ENCODE measurements around the gene KRTAP5-8. TPM values are rescaled to one million over a fixed set of nuclear protein-coding genes. Genes with fewer than 3 reads are reported as not detected.

KRTAP5-8 gene
- total and polyA plus RNA-seq, 2 experiments from 2014 or later: not detected

GRCh38 chr11:71551711-71552110, 13.9 kb downstream of the KRTAP5-8 start:
- H3K36me3 ChIP-seq (ENCODE audit: insufficient read depth): no peaks in the 10 kb centered on the region
- H3K4me1 Mint-ChIP-seq: peaks cover 5% of the 10 kb centered on the region
- H4K20me1 ChIP-seq (replicated peaks; ENCODE audit: insufficient read depth): no peaks in the 10 kb centered on the region
- no peaks in the 10 kb centered on the region for H3K9me2 ChIP-seq (ENCODE audit: insufficient read depth)
- H3K27me3 ChIP-seq (ENCODE audit: insufficient read depth): no peaks in the 10 kb centered on the region
- H3K27me3 Mint-ChIP-seq (ENCODE audit: insufficient read depth, low read depth, poor library complexity): peaks cover 2% of the 10 kb centered on the region
- DNase-seq (ENCODE audit: low spot score): no peak
- no peak overlapping the region for H3K27ac Mint-ChIP-seq
- H3K4me3 Mint-ChIP-seq: no peak overlapping the region
- H3K36me3 Mint-ChIP-seq (ENCODE audit: low read depth): 0 out of 3 replicates have a peak, but pooled peaks cover under 1% of the 10 kb centered on the region
- peaks cover under 1% of the 10 kb centered on the region; the same call in 2 of the 3 replicates for H3K9me3 Mint-ChIP-seq
- no peak overlapping the region for H3K4me2 ChIP-seq
- no peaks in the 10 kb centered on the region for H3K79me2 ChIP-seq (replicated peaks; ENCODE audit: insufficient read depth)
- no peak overlapping the region for H3K27ac ChIP-seq (ENCODE audit: low read depth)
- H3K4me3 ChIP-seq: no peak overlapping the region
- ATAC-seq: no peak
- no peaks in the 10 kb centered on the region for H3K4me1 ChIP-seq (ENCODE audit: insufficient read depth)
- no peak overlapping the region for H2AFZ ChIP-seq
- TF ChIP-seq, protein P1, sequence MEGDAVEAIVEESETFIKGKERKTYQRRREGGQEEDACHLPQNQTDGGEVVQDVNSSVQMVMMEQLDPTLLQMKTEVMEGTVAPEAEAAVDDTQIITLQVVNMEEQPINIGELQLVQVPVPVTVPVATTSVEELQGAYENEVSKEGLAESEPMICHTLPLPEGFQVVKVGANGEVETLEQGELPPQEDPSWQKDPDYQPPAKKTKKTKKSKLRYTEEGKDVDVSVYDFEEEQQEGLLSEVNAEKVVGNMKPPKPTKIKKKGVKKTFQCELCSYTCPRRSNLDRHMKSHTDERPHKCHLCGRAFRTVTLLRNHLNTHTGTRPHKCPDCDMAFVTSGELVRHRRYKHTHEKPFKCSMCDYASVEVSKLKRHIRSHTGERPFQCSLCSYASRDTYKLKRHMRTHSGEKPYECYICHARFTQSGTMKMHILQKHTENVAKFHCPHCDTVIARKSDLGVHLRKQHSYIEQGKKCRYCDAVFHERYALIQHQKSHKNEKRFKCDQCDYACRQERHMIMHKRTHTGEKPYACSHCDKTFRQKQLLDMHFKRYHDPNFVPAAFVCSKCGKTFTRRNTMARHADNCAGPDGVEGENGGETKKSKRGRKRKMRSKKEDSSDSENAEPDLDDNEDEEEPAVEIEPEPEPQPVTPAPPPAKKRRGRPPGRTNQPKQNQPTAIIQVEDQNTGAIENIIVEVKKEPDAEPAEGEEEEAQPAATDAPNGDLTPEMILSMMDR (conservative IDR thresholded peaks at IDR 0.05; ENCODE audit: low read depth in 2 of 2): no peak
- TF ChIP-seq EZH2phosphoT487 (IDR thresholded peaks at IDR 0.05; ENCODE audit: unreplicated experiment): no peak
- no peak for TF ChIP-seq CREB1 (CRISPR knock-in tag; IDR thresholded peaks at IDR 0.05; ENCODE audit: low read depth)
- no peak for TF ChIP-seq STAT1 (IDR thresholded peaks at IDR 0.05; ENCODE audit: unreplicated experiment)
- TF ChIP-seq, protein P2, sequence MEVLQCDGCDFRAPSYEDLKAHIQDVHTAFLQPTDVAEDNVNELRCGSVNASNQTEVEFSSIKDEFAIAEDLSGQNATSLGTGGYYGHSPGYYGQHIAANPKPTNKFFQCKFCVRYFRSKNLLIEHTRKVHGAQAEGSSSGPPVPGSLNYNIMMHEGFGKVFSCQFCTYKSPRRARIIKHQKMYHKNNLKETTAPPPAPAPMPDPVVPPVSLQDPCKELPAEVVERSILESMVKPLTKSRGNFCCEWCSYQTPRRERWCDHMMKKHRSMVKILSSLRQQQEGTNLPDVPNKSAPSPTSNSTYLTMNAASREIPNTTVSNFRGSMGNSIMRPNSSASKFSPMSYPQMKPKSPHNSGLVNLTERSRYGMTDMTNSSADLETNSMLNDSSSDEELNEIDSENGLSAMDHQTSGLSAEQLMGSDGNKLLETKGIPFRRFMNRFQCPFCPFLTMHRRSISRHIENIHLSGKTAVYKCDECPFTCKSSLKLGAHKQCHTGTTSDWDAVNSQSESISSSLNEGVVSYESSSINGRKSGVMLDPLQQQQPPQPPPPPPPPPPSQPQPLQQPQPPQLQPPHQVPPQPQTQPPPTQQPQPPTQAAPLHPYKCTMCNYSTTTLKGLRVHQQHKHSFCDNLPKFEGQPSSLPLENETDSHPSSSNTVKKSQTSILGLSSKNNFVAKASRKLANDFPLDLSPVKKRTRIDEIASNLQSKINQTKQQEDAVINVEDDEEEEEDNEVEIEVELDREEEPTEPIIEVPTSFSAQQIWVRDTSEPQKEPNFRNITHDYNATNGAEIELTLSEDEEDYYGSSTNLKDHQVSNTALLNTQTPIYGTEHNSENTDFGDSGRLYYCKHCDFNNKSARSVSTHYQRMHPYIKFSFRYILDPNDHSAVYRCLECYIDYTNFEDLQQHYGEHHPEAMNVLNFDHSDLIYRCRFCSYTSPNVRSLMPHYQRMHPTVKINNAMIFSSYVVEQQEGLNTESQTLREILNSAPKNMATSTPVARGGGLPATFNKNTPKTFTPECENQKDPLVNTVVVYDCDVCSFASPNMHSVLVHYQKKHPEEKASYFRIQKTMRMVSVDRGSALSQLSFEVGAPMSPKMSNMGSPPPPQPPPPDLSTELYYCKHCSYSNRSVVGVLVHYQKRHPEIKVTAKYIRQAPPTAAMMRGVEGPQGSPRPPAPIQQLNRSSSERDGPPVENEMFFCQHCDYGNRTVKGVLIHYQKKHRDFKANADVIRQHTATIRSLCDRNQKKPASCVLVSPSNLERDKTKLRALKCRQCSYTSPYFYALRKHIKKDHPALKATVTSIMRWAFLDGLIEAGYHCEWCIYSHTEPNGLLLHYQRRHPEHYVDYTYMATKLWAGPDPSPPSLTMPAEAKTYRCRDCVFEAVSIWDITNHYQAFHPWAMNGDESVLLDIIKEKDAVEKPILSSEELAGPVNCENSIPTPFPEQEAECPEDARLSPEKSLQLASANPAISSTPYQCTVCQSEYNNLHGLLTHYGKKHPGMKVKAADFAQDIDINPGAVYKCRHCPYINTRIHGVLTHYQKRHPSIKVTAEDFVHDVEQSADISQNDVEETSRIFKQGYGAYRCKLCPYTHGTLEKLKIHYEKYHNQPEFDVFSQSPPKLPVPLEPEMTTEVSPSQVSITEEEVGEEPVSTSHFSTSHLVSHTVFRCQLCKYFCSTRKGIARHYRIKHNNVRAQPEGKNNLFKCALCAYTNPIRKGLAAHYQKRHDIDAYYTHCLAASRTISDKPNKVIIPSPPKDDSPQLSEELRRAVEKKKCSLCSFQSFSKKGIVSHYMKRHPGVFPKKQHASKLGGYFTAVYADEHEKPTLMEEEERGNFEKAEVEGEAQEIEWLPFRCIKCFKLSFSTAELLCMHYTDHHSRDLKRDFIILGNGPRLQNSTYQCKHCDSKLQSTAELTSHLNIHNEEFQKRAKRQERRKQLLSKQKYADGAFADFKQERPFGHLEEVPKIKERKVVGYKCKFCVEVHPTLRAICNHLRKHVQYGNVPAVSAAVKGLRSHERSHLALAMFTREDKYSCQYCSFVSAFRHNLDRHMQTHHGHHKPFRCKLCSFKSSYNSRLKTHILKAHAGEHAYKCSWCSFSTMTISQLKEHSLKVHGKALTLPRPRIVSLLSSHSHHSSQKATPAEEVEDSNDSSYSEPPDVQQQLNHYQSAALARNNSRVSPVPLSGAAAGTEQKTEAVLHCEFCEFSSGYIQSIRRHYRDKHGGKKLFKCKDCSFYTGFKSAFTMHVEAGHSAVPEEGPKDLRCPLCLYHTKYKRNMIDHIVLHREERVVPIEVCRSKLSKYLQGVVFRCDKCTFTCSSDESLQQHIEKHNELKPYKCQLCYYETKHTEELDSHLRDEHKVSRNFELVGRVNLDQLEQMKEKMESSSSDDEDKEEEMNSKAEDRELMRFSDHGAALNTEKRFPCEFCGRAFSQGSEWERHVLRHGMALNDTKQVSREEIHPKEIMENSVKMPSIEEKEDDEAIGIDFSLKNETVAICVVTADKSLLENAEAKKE (CRISPR knock-in tag; IDR thresholded peaks at IDR 0.05): no peak
- TF ChIP-seq, protein P3, sequence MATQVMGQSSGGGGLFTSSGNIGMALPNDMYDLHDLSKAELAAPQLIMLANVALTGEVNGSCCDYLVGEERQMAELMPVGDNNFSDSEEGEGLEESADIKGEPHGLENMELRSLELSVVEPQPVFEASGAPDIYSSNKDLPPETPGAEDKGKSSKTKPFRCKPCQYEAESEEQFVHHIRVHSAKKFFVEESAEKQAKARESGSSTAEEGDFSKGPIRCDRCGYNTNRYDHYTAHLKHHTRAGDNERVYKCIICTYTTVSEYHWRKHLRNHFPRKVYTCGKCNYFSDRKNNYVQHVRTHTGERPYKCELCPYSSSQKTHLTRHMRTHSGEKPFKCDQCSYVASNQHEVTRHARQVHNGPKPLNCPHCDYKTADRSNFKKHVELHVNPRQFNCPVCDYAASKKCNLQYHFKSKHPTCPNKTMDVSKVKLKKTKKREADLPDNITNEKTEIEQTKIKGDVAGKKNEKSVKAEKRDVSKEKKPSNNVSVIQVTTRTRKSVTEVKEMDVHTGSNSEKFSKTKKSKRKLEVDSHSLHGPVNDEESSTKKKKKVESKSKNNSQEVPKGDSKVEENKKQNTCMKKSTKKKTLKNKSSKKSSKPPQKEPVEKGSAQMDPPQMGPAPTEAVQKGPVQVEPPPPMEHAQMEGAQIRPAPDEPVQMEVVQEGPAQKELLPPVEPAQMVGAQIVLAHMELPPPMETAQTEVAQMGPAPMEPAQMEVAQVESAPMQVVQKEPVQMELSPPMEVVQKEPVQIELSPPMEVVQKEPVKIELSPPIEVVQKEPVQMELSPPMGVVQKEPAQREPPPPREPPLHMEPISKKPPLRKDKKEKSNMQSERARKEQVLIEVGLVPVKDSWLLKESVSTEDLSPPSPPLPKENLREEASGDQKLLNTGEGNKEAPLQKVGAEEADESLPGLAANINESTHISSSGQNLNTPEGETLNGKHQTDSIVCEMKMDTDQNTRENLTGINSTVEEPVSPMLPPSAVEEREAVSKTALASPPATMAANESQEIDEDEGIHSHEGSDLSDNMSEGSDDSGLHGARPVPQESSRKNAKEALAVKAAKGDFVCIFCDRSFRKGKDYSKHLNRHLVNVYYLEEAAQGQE (IDR thresholded peaks at IDR 0.05; ENCODE audit: unreplicated experiment): no peak
- TF ChIP-seq ZNF114 (CRISPR knock-in tag; IDR thresholded peaks at IDR 0.05): no peak
- TF ChIP-seq ETS1 (IDR thresholded peaks at IDR 0.05): no peak
- TF ChIP-seq POLR2AphosphoS5 (IDR thresholded peaks at IDR 0.05; ENCODE audit: low read depth): no peak
- no peak for TF ChIP-seq ZNF331 (CRISPR knock-in tag; IDR thresholded peaks at IDR 0.05; ENCODE audit: low read depth)
- TF ChIP-seq EZH2 (IDR thresholded peaks at IDR 0.05; ENCODE audit: low read depth, unreplicated experiment): no peak
- no peak for TF ChIP-seq NANOG (IDR thresholded peaks at IDR 0.05; ENCODE audit: borderline replicate concordance)
- no peak for TF ChIP-seq JUNB (IDR thresholded peaks at IDR 0.05; ENCODE audit: unreplicated experiment)
- no peaks in the 10 kb centered on the region for H3F3A ChIP-seq (replicated peaks; ENCODE audit: low read depth)
